Stimulated activated CD8-positive, alpha-beta memory T cell treated with anti-CD3 and anti-CD28 coated beads, Interleukin-4, amount 100 ng/mL, for 24 hours (primary cell): ENCODE measurements around the gene NEK2.
"Not testable (repeated sequence)": the region's sequence is repeated elsewhere in the genome, so short reads cannot be mapped to it uniquely, and the experiment has no call there.

Experiments used
- DNase-seq: peaks from one replicate; pipeline ENCODE4 v3.0.0-alpha.2; 2020; ENCODE audit warnings: low read depth

The NEK2 gene

GRCh38 chr1:211632808-211633523 is 42.5 kb downstream of the NEK2 start:
- DNase-seq: no peak

- DNase-seq: no peak
These were observed 43.2 kb downstream of the NEK2 start for GRCh38 chr1:211632117-211632807.

- no peak for DNase-seq
These were observed 44.3 kb downstream of the NEK2 start for GRCh38 chr1:211631168-211631567.

- DNase-seq: no peak
These were observed 45.0 kb downstream of the NEK2 start for GRCh38 chr1:211630236-211631081.

- no peak for DNase-seq
These were observed 47.0 kb downstream of the NEK2 start for GRCh38 chr1:211628417-211628816.

GRCh38 chr1:211627259-211627658 is 48.2 kb downstream of the NEK2 start:
- DNase-seq: no peak

GRCh38 chr1:211625866-211626265 is 49.6 kb downstream of the NEK2 start:
- not testable (repeated sequence) for DNase-seq

- DNase-seq: no peak
These were observed 50.4 kb downstream of the NEK2 start for GRCh38 chr1:211625040-211625439.

GRCh38 chr1:211623515-211623914 is 51.9 kb downstream of the NEK2 start:
- no peak for DNase-seq

GRCh38 chr1:211621447-211622198 is 53.8 kb downstream of the NEK2 start:
- no peak for DNase-seq

GRCh38 chr1:211620097-211620496 is 55.3 kb downstream of the NEK2 start:
- no peak for DNase-seq

- no peak for DNase-seq
These were observed 56.1 kb downstream of the NEK2 start for GRCh38 chr1:211619033-211619996.

- DNase-seq: no peak
These were observed 58.5 kb downstream of the NEK2 start for GRCh38 chr1:211616965-211617297.

- no peak for DNase-seq
These were observed 59.0 kb downstream of the NEK2 start for GRCh38 chr1:211616231-211616964.

- DNase-seq: no peak
These were observed 60.8 kb downstream of the NEK2 start for GRCh38 chr1:211614615-211615014.

GRCh38 chr1:211613951-211614350 is 61.5 kb downstream of the NEK2 start:
- no peak for DNase-seq

GRCh38 chr1:211613108-211613947 is 62.1 kb downstream of the NEK2 start:
- DNase-seq: no peak

- DNase-seq: no peak
These were observed 62.7 kb downstream of the NEK2 start for GRCh38 chr1:211612786-211613107.
